Lung (tissue), 16 donors: ENCODE measurements around the gene TNFSF9. TPM values are rescaled to one million over a fixed set of nuclear protein-coding genes. Genes with fewer than 3 reads are reported as not detected.

ENCODE experiments used
- ATAC-seq: fragments of 200-7000 bp; cut with Tn5 transposase; one replicate; pipeline ENCODE4 v1.9.1; 2020; ENCODE audit warnings: moderate number of reproducible peaks; ENCODE audit not compliant: insufficient read depth, low FRiP score
- DNase-seq, 3 donors: peaks; one replicate each; pipeline ENCODE4 v3.0.0-alpha.2; 2013 to 2017
- H3K27ac ChIP-seq, 2 donors: one replicate each; pipeline ENCODE4 v1.5.1; 2013; ENCODE audit warnings: mild to moderate bottlenecking in 2 of 2, moderate library complexity in 2 of 2, control low read depth in 1 of 2, inconsistent platforms in 1 of 2, low read depth in 1 of 2, low read length in 1 of 2
- H3K27me3 ChIP-seq, 3 donors: one replicate each; pipeline ENCODE4 v1.5.1; 2013; ENCODE audit warnings: low read length in 2 of 3; ENCODE audit not compliant: control insufficient read depth in 3 of 3, insufficient read depth in 3 of 3
- H3K36me3 ChIP-seq, 4 donors: one replicate each; pipeline ENCODE4 v1.5.1; 2013; ENCODE audit warnings: low read length in 4 of 4, mild to moderate bottlenecking in 1 of 4, moderate library complexity in 1 of 4; ENCODE audit not compliant: control insufficient read depth in 4 of 4, insufficient read depth in 4 of 4
- H3K4me1 ChIP-seq, 5 donors: one replicate each; pipeline ENCODE4 v1.5.1; 2013; ENCODE audit warnings: low read length in 5 of 5, mild to moderate bottlenecking in 2 of 5, moderate library complexity in 1 of 5; ENCODE audit not compliant: control insufficient read depth in 5 of 5, insufficient read depth in 5 of 5
- H3K4me3 ChIP-seq: one replicate; pipeline ENCODE4 v1.5.1; 2013; ENCODE audit warnings: mild to moderate bottlenecking, control low read depth, moderate library complexity
- H3K9ac ChIP-seq, 2 donors: one replicate each; pipeline ENCODE4 v1.5.1; 2013; ENCODE audit warnings: low read length in 2 of 2, control low read depth in 1 of 2; ENCODE audit not compliant: insufficient read depth in 1 of 2
- H3K9me3 ChIP-seq, 4 donors: one replicate each; pipeline ENCODE4 v1.5.1; 2013; ENCODE audit warnings: low read length in 3 of 4, mild to moderate bottlenecking in 1 of 4, moderate library complexity in 1 of 4; ENCODE audit not compliant: control insufficient read depth in 4 of 4, insufficient read depth in 3 of 4
- WGBS, 2 donors: extraction: QIAGEN DNeasy Blood & Tissue Kit; methylation state at CpG; one replicate each; pipeline ENCODE4 v1.1.7; 2013; 5-methylcytosine and 5-hydroxymethylcytosine counted together
- long read RNA-seq, 5 donors: transcript quantifications; one replicate each; lab custom pipeline, GENCODE V29; 2026
- polyA plus RNA-seq, 2 donors: library from polyadenylated mRNA; stranded (reverse); fragments of 200-250 nt; gene quantifications; one replicate each; pipeline ENCODE4 v1.2.1, GENCODE V29; 2013
- total RNA-seq, 2 donors: library from RNA; depleted of rRNA in 1 of 2; stranded (reverse); fragments of >200 nt in 1 of 2; gene quantifications; one replicate each; pipeline ENCODE4 v1.2.1, GENCODE V29; 2014 to 2021
- TF ChIP-seq, protein P1 (sequence below): IDR thresholded peaks from 2 replicates; pipeline ENCODE4 v1.5.1; 2012; ENCODE audit warnings: mild to moderate bottlenecking; ENCODE audit errors: control extremely low read depth, extremely low read depth
- donor health status: control.
- donor health status: control.
- donor health status: Bipolar disorder and iron deficiency.
- donor health status: healthy.
- donor health status: DM: yes; HTN: yes; CAD: no.

TNFSF9 gene, protein sequence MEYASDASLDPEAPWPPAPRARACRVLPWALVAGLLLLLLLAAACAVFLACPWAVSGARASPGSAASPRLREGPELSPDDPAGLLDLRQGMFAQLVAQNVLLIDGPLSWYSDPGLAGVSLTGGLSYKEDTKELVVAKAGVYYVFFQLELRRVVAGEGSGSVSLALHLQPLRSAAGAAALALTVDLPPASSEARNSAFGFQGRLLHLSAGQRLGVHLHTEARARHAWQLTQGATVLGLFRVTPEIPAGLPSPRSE
- total RNA-seq (10 to 100 TPM in 1 of 2 donors, under 1 TPM in 1; 1.00 to 10.1 TPM), polyA plus RNA-seq (1 to 10 TPM; 3.2 to 8.6 TPM)
- long read RNA-seq, donor 1, partial matches to known transcripts = 10 of 20 reads
- long read RNA-seq, donor 1, other reads (novel, unspliced or antisense) = 10 of 20 reads
- long read RNA-seq, donor 2, partial matches to known transcripts = 0 of 1 reads
- long read RNA-seq, donor 2, other reads (novel, unspliced or antisense) = 0 of 1 reads
- long read RNA-seq, donor 3 = 0 reads
- long read RNA-seq, donor 4 = 0 reads
- long read RNA-seq, donor 5 = 0 reads

DNA sequence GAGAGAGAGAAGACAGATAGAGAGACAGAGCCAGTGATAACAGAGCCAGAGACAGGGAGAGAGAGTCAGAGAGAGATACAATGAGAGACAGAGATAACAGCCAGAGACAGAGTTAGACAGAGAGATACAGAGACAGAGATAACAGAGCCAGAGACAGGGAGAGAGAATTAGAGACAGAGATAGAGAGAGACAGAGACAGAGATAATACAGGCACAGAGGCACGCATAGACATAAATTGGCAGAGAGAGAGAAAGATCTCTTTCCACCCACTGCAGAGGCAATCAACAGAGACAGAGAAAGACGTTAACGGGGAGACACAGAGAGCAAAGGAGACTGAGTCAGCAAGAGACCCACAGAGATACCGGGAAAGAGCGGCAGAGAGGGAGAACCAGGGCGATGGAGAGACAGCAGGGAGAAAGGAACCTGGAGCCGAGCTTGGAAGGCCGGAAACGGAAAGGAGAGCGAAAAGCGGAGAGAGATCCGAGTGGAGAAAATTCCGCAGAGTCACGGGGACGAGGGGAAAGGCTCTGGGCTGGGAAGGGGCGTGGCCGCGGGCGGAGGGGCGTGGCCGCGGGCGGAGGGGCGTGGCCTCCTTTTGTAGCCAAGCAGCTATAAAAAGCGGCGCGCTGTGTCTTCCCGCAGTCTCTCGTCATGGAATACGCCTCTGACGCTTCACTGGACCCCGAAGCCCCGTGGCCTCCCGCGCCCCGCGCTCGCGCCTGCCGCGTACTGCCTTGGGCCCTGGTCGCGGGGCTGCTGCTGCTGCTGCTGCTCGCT is at the start of gene TNFSF9:
Gene TNFSF9 (plus strand): TSS at position 641 of the 777 bp plus-strand sequence. CDS start 11 bp downstream, at position 652.
- ATAC-seq = peak; percentile 94

DNA sequence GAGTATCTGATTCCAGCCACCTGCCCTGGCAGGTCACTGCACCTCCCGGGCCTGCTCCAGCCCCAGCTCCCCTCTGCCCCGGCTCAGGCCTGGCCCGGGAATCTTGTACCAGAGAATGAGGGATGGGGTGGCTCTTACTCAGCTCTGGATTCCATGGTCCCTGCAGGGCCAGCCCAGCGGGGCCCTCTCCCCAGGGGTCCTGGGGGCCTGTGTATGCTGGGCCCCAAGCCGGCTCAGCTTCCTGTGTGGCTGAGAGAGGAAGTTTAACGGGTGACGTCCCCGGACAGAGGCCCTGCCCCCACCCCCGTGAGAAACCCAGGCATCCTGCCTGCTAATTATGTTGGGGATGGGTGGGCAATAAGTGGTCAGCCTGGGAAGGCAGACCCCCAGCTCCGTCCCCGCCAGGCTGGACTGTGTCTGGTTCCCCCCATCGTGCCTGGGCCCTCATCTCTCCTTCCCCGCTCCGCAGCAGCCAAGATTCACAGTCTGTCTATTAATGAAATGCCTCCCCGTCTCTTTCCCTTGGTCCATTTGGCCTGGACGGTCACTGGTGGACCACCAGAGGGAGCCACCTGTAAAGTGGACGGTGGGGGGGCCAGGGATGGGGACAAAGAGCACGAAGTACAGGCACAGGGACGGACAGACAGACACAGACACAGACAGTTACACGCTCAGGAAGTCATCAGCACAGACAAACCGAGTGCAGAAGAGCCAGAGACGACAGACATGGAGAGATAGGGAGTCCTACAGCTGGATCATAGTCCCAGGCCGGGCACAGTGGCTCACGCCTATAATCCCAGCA is 49.1 kb upstream of the TNFSF9 start, which contains the start of gene DENND1C:
Gene DENND1C (minus strand): TSS at position 247 of the 802 bp plus-strand sequence. CDS start 92 bp downstream, at position 155.
- TF ChIP-seq, protein P1, sequence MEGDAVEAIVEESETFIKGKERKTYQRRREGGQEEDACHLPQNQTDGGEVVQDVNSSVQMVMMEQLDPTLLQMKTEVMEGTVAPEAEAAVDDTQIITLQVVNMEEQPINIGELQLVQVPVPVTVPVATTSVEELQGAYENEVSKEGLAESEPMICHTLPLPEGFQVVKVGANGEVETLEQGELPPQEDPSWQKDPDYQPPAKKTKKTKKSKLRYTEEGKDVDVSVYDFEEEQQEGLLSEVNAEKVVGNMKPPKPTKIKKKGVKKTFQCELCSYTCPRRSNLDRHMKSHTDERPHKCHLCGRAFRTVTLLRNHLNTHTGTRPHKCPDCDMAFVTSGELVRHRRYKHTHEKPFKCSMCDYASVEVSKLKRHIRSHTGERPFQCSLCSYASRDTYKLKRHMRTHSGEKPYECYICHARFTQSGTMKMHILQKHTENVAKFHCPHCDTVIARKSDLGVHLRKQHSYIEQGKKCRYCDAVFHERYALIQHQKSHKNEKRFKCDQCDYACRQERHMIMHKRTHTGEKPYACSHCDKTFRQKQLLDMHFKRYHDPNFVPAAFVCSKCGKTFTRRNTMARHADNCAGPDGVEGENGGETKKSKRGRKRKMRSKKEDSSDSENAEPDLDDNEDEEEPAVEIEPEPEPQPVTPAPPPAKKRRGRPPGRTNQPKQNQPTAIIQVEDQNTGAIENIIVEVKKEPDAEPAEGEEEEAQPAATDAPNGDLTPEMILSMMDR = no peak
- ATAC-seq (peak; percentile 53), DNase-seq (no peak)
- no peak within 1 kb of the TSS for H3K4me3 ChIP-seq
- H3K4me1 ChIP-seq = peaks cover 0 to 1% (median 0%) of the 10 kb centered on the region in 5 donors
- peak within 1 kb of the TSS in 1 of 2 donors; percentile 64 for H3K27ac ChIP-seq
- peaks cover 0 to 3% (median 0%) of the 10 kb centered on the region in 3 donors for H3K27me3 ChIP-seq
- peaks cover 0 to 2% (median 0%) of the 10 kb centered on the region in 4 donors for H3K9me3 ChIP-seq
- H3K36me3 ChIP-seq = no peaks in the 10 kb centered on the region
- H3K9ac ChIP-seq = no peak within 1 kb of the TSS
- 22 to 29% methylated on average over 24 of the region's 24 CpGs for WGBS, 2 donors

More for the DNA sequence above, at the start of gene TNFSF9:
- WGBS, 2 donors = 1% methylated on average over 44 of the region's 44 CpGs
- DNase-seq = peak; percentile 94 to 96 (median 94)
- TF ChIP-seq, protein P1 = no peak
- H3K27ac ChIP-seq = peak within 1 kb of the TSS in 1 of 2 donors; percentile 87
- peaks cover 0 to 23% (median 20%) of the 10 kb centered on the region in 3 donors for H3K27me3 ChIP-seq
- peaks cover 0 to 34% (median 4%) of the 10 kb centered on the region in 5 donors for H3K4me1 ChIP-seq
- H3K4me3 ChIP-seq = peak within 1 kb of the TSS; percentile 56
- no peaks in the 10 kb centered on the region for H3K9me3 ChIP-seq
- peaks cover 0 to 6% (median 0%) of the 10 kb centered on the region in 4 donors for H3K36me3 ChIP-seq
- peak within 1 kb of the TSS; percentile 48 to 97 for H3K9ac ChIP-seq

DNA sequence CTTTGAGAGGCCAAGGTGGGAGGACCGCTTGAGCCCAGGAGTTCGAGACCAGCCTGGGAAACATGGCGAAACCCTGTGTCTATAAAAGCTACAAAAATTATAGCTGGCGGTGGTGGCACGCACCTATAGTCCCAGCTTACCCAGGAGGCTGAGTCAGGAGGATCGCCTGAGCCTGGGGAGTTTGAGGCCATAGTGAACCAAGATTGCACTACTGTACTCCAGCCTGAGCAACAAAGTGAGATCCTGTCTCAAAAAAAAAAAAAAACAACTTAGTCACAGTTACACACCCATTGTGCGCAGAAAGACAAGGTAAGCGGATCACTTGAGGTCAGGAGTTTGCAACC is 48.5 kb upstream of the TNFSF9 start:
- ATAC-seq = no peak
- Histone ChIP-seq H3K9ac (no peak overlapping the region), H3K9me3 (peaks cover 0 to 2% (median 0%) of the 10 kb centered on the region in 4 donors), H3K4me3 (no peak overlapping the region), H3K4me1 (no peaks in the 10 kb centered on the region), H3K36me3 (no peaks in the 10 kb centered on the region), H3K27me3 (peaks cover 0 to 3% (median 0%) of the 10 kb centered on the region in 3 donors), H3K27ac (peak overlapping the region in 1 of 2 donors; percentile 64)
- no peak for DNase-seq
- TF ChIP-seq, protein P1 = no peak
- 92 to 93% methylated on average over 8 of the region's 8 CpGs for WGBS, 2 donors
